Measurements from ENCODE around the gene SKA1. TPM values are rescaled to one million over a fixed set of nuclear protein-coding genes. Genes with fewer than 3 reads are reported as not detected.
A peak's percentile ranks its signal among the peaks of the same experiment; 100 is the strongest.

Gene SKA1
- 0.15 TPM for total RNA-seq

- ATAC-seq = peak; percentile 99
- DNase-seq (ENCODE audit: low spot score) = peak; percentile 95
Measured at GRCh38 chr18:50374753-50375391, at the start of gene SKA1. SKA1 (plus strand) TSS chr18:50375046; CDS start chr18:50375831, 785 bp downstream.

- DNase-seq (ENCODE audit: low spot score) (no peak), ATAC-seq (no peak)
Measured at GRCh38 chr18:50327983-50328382, 46.9 kb upstream of the SKA1 start.

GRCh38 chr18:50330176-50330575 lies 44.7 kb upstream of the SKA1 start:
- no peak for ATAC-seq
- no peak for DNase-seq (ENCODE audit: low spot score)

GRCh38 chr18:50331691-50332090 lies 43.2 kb upstream of the SKA1 start:
- ATAC-seq (no peak), DNase-seq (ENCODE audit: low spot score) (no peak)

GRCh38 chr18:50334546-50335152 lies 40.2 kb upstream of the SKA1 start:
- DNase-seq (ENCODE audit: low spot score) (no peak), ATAC-seq (no peak)

GRCh38 chr18:50338122-50338521 lies 36.7 kb upstream of the SKA1 start:
- DNase-seq (ENCODE audit: low spot score) (no peak), ATAC-seq (no peak)

- no peak for DNase-seq (ENCODE audit: low spot score)
- no peak for ATAC-seq
Measured at GRCh38 chr18:50338715-50339114, 36.1 kb upstream of the SKA1 start.

GRCh38 chr18:50340078-50340477 lies 34.8 kb upstream of the SKA1 start:
- ATAC-seq = no peak
- DNase-seq (ENCODE audit: low spot score) = no peak

GRCh38 chr18:50341443-50341842 lies 33.4 kb upstream of the SKA1 start:
- DNase-seq (ENCODE audit: low spot score) (no peak), ATAC-seq (no peak)

- DNase-seq (ENCODE audit: low spot score) (no peak), ATAC-seq (no peak)
Measured at GRCh38 chr18:50350699-50351098, 24.1 kb upstream of the SKA1 start.

- DNase-seq (ENCODE audit: low spot score) (no peak), ATAC-seq (peak; percentile 49)
Measured at GRCh38 chr18:50356036-50356945, 18.6 kb upstream of the SKA1 start.

GRCh38 chr18:50358844-50359243 lies 16.0 kb upstream of the SKA1 start:
- ATAC-seq (no peak), DNase-seq (ENCODE audit: low spot score) (no peak)

- ATAC-seq = no peak
Measured at GRCh38 chr18:50359806-50360205, 15.0 kb upstream of the SKA1 start.

GRCh38 chr18:50360611-50361010 lies 14.2 kb upstream of the SKA1 start:
- ATAC-seq = peak; percentile 13
- no peak for DNase-seq (ENCODE audit: low spot score)

More at GRCh38 chr18:50359806-50360205, 15.0 kb upstream of the SKA1 start:
- no peak for DNase-seq (ENCODE audit: low spot score)

GRCh38 chr18:50369672-50370071 lies 5.2 kb upstream of the SKA1 start:
- no peak for DNase-seq (ENCODE audit: low spot score)
- no peak for ATAC-seq

- ATAC-seq = no peak
- DNase-seq (ENCODE audit: low spot score) = no peak
Measured at GRCh38 chr18:50372743-50373142, 2.1 kb upstream of the SKA1 start.

- DNase-seq (ENCODE audit: low spot score) (no peak), ATAC-seq (peak; percentile 10)
Measured at GRCh38 chr18:50373561-50374219, 1.2 kb upstream of the SKA1 start.

- no peak for DNase-seq (ENCODE audit: low spot score)
Measured at GRCh38 chr18:50374220-50374752, 560 bp upstream of the SKA1 start.

GRCh38 chr18:50377061-50377798 lies 2.4 kb downstream of the SKA1 start:
- ATAC-seq (no peak), DNase-seq (ENCODE audit: low spot score) (no peak)

More at GRCh38 chr18:50374220-50374752, 560 bp upstream of the SKA1 start:
- ATAC-seq = peak; percentile 15

- no peak for DNase-seq (ENCODE audit: low spot score)
- no peak for ATAC-seq
Measured at GRCh38 chr18:50388988-50389387, 14.1 kb downstream of the SKA1 start.

All from left lobe of liver (tissue), 2 donors.